ENCODE results near the gene MAML2. TPM values are rescaled to one million over a fixed set of nuclear protein-coding genes. Genes with fewer than 3 reads are reported as not detected.
A peak's percentile ranks its signal among the peaks of the same experiment; 100 is the strongest.

Gene MAML2
- polyA plus RNA-seq, 3 donors, result 0.57 to 7.6 (median 1.2) TPM

DNA sequence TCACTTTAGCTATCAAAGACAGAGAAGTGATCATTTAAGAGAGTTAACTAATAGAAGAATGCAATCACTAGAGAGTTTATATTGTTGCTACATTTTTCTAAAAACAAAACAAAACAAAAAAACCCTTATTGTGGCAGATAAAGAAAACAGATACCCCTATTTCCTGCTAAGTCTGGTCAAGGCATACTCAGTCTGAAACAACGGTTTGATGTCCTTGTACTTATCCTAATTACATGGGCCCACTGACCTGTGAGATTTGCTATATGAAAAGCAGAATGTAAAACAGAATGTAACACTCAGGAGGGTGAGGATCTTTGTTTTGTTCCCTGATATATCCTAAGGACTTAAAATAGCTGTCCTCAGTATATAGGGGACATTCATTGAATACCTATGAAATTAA, 24.6 kb downstream of the MAML2 start:
- H3K27me3 ChIP-seq (ENCODE audit: control insufficient read depth in 2 of 2, insufficient read depth in 2 of 2, low read length in 2 of 2), result no peaks in the 10 kb centered on the region
- no peaks in the 10 kb centered on the region for H3K9me3 ChIP-seq (replicated peaks in 1 of 2; ENCODE audit: control insufficient read depth in 1 of 2, insufficient read depth in 1 of 2, low read length in 2 of 2)
- WGBS (ENCODE audit: insufficient coverage), result no CpG with 5 or more reads among the region's 1 CpG
- no peak overlapping the region for H3K27ac ChIP-seq (ENCODE audit: low read depth in 1 of 2, low read length in 2 of 2)
- Mint-ChIP-seq H3K4me1 (peaks cover 34% of the 10 kb centered on the region), H3K27me3 (ENCODE audit: low read depth in 3 of 3) (peaks cover 0 to 1% (median 0%) of the 10 kb centered on the region in 3 donors), H3K27ac (no peak overlapping the region), H3K4me3 (no peak overlapping the region), H3K36me3 (peaks cover 21 to 25% of the 10 kb centered on the region in 2 donors), H3K9me3 (peaks cover 0 to 2% (median 0%) of the 10 kb centered on the region in 7 donors)
- no peak overlapping the region for H2AFZ ChIP-seq (ENCODE audit: insufficient read depth, low read depth, low read length, poor library complexity, severe bottlenecking)
- no peaks in the 10 kb centered on the region for H3K36me3 ChIP-seq (replicated peaks in 1 of 2; ENCODE audit: control insufficient read depth in 1 of 2, insufficient read depth in 2 of 2, low read length in 2 of 2)
- peaks cover 26 to 29% of the 10 kb centered on the region in 2 donors for H3K4me1 ChIP-seq (ENCODE audit: control insufficient read depth in 1 of 2, insufficient read depth in 2 of 2, low read length in 2 of 2)
- H4K20me1 ChIP-seq (ENCODE audit: insufficient read depth, low read length), result peaks cover 19% of the 10 kb centered on the region
- H3K4me3 ChIP-seq (replicated peaks in 1 of 3; ENCODE audit: low read depth in 2 of 3, low read length in 3 of 3), result no peak overlapping the region
- intact Hi-C loops (cut with micrococcal nuclease), result no loop called here
- no peak overlapping the region for H3K9ac ChIP-seq (ENCODE audit: insufficient read depth, low read length, poor library complexity, severe bottlenecking)
- TF ChIP-seq, protein P1, sequence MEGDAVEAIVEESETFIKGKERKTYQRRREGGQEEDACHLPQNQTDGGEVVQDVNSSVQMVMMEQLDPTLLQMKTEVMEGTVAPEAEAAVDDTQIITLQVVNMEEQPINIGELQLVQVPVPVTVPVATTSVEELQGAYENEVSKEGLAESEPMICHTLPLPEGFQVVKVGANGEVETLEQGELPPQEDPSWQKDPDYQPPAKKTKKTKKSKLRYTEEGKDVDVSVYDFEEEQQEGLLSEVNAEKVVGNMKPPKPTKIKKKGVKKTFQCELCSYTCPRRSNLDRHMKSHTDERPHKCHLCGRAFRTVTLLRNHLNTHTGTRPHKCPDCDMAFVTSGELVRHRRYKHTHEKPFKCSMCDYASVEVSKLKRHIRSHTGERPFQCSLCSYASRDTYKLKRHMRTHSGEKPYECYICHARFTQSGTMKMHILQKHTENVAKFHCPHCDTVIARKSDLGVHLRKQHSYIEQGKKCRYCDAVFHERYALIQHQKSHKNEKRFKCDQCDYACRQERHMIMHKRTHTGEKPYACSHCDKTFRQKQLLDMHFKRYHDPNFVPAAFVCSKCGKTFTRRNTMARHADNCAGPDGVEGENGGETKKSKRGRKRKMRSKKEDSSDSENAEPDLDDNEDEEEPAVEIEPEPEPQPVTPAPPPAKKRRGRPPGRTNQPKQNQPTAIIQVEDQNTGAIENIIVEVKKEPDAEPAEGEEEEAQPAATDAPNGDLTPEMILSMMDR (IDR thresholded peaks at IDR 0.05), result no peak
- H3K4me2 ChIP-seq (replicated peaks; ENCODE audit: extremely low read depth, low read length, poor library complexity, severe bottlenecking), result no peak overlapping the region
- H3K79me2 ChIP-seq (ENCODE audit: insufficient read depth, low read length), result no peaks in the 10 kb centered on the region
- DNase-seq, result no peak

DNA sequence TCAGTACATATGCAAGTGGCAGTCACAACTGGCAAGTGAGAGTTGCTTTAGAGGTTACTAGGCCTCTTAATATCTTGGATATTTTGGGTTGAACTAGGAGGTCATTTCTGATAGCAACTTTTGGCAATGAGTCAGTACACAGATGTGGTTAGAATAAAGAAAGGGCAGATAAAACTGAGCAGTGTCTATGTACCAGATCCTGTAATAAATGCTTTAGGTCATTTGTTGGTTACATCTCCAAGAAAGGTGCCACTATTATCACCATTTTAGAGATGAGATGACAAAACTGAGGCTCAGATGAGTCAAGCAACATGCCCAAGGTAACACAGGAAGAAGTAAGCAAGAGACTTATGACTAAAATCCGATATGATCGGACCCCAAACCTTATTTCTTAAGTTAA, 25.0 kb downstream of the MAML2 start:
- Mint-ChIP-seq H3K27me3 (ENCODE audit: low read depth in 3 of 3) (peaks cover 0 to 1% (median 0%) of the 10 kb centered on the region in 3 donors), H3K9me3 (peaks cover 0 to 2% (median 0%) of the 10 kb centered on the region in 7 donors), H3K4me3 (no peak overlapping the region)

More for the DNA sequence above, 25.0 kb downstream of the MAML2 start:
- Histone ChIP-seq H3K9ac (ENCODE audit: insufficient read depth, low read length, poor library complexity, severe bottlenecking) (no peak overlapping the region), H3K27me3 (ENCODE audit: control insufficient read depth in 2 of 2, insufficient read depth in 2 of 2, low read length in 2 of 2) (no peaks in the 10 kb centered on the region), H3K4me1 (ENCODE audit: control insufficient read depth in 1 of 2, insufficient read depth in 2 of 2, low read length in 2 of 2) (peaks cover 30 to 34% of the 10 kb centered on the region in 2 donors), H4K20me1 (ENCODE audit: insufficient read depth, low read length) (peaks cover 19% of the 10 kb centered on the region), H3K27ac (ENCODE audit: low read depth in 1 of 2, low read length in 2 of 2) (peak overlapping the region in 1 of 2 donors; percentile 23), H3K9me3 (replicated peaks in 1 of 2; ENCODE audit: control insufficient read depth in 1 of 2, insufficient read depth in 1 of 2, low read length in 2 of 2) (no peaks in the 10 kb centered on the region), H2AFZ (ENCODE audit: insufficient read depth, low read depth, low read length, poor library complexity, severe bottlenecking) (no peak overlapping the region), H3K36me3 (replicated peaks in 1 of 2; ENCODE audit: control insufficient read depth in 1 of 2, insufficient read depth in 2 of 2, low read length in 2 of 2) (no peaks in the 10 kb centered on the region), H3K79me2 (ENCODE audit: insufficient read depth, low read length) (no peaks in the 10 kb centered on the region), H3K4me3 (replicated peaks in 1 of 3; ENCODE audit: low read depth in 2 of 3, low read length in 3 of 3) (no peak overlapping the region), H3K4me2 (replicated peaks; ENCODE audit: extremely low read depth, low read length, poor library complexity, severe bottlenecking) (no peak overlapping the region)
- H3K27ac Mint-ChIP-seq, result peak overlapping the region in 2 of 7 donors; percentile 54 to 67
- H3K4me1 Mint-ChIP-seq, result peaks cover 38% of the 10 kb centered on the region
- intact Hi-C loops (cut with micrococcal nuclease), result no loop called here
- TF ChIP-seq, protein P1 (IDR thresholded peaks at IDR 0.05), result no peak
- no peak for DNase-seq
- peaks cover 18 to 25% of the 10 kb centered on the region in 2 donors for H3K36me3 Mint-ChIP-seq
- WGBS (ENCODE audit: insufficient coverage), result no CpG with 5 or more reads among the region's 2 CpGs
